Activated CD4-positive, alpha-beta T cell treated with anti-CD3 and anti-CD28 coated beads for 48 hours (primary cell): ENCODE data around the gene TNFAIP8.
A peak's percentile ranks its signal among the peaks of the same experiment; 100 is the strongest.
"Not testable (repeated sequence)": the region's sequence is repeated elsewhere in the genome, so short reads cannot be mapped to it uniquely, and the experiment has no call there.

ENCODE experiments used
- DNase-seq: peaks from one replicate; pipeline ENCODE4 v3.0.0-alpha.2; 2020

The TNFAIP8 gene

DNA sequence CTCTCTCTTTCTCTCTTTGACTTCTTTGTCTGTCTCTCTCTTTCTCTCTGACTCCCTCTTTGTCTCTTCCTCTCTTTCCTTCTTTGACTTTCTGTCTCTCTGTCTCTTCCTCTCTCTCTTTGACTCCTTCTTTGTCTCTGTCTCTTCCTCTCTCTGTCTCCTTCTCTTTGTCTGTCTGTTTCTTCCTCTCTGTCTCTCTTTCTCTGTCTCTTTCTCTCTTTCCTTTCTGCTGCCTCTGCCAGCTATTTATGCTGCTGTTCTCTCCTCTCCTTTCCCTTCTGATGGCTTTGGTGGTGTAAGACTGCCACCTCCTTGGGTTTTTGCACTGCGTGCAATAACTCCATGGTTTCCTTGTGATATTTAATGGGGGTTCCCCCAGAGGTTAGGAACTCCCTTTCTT is 72.3 kb downstream of the TNFAIP8 start:
- DNase-seq = not testable (repeated sequence)

DNA sequence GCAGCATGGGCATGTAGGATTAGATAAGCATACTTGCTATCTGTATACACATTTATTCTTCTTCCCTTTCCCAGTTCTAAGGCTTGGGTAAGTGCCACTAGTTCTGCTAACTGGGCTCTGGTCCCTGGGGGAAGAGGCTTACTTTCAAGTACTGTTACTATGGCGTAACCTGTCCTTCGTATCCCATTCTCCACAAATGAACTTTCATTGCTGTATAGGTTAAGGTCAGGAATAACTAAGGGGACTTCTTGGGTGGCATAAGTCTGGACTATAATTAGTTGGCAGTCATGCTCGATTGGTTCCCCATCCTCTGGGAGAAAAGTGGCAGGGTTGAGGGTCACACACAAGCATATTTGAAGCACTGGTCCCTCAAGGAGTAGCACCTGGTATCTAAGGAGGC is 72.8 kb downstream of the TNFAIP8 start:
- not testable (repeated sequence) for DNase-seq

DNA sequence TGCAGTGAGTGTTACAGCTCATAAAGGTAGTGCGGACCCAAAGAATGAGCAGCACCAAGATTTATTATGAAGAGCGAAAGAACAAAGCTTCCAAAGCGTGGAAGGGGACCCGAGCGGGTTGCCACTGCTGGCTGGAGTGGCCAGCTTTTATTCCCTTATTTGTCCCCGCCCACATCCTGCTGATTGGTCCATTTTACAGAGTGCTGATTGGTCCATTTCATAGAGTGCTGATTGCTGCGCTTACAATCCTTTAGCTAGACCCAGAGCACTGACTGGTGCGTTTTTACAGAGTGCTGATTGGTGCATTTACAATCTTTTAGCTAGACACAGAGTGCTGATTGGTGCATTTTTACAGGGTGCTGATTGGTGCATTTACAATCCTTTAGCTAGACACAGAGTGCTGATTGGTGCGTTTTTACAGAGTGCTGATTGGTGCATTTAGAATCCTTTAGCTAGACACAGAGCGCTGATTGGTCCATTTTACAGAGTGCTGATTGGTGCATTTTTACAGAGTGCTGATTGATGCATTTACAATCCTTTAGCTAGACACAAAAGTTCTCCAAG is 76.9 kb downstream of the TNFAIP8 start:
- not testable (repeated sequence) for DNase-seq

DNA sequence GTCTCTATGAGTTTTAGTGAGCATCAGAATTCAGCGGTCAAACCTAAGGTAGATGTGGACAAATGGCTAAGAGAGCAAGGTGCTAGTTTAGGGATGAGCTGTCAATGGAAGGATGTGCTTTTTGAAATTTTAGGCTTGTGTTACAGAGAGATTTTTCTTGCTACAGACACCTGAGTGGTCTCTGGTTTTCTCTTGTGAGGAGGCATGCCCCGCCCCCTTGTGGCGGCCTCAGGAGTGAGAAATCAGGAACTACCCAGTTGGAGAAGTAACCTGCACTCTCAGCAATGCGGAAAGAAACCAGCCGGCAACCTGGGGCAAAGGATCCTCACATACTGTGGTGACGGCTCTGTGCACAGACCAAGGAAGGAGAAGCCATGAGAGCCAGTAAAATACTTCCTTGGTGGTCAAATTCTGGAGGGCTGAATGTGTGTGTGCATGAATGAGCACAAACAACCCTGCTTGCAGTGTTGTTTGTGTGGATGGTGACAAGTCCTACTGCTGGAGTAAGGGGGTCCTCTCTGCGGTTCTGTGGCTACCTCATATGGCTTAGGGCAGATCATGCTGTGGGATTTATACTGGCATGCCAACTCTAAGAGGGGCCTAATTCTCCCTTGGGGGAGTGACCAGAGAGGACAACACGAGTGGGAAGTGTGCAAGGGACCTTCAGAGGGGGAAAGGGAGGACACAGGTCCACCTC is 79.8 kb downstream of the TNFAIP8 start:
- peak; percentile 82 for DNase-seq

DNA sequence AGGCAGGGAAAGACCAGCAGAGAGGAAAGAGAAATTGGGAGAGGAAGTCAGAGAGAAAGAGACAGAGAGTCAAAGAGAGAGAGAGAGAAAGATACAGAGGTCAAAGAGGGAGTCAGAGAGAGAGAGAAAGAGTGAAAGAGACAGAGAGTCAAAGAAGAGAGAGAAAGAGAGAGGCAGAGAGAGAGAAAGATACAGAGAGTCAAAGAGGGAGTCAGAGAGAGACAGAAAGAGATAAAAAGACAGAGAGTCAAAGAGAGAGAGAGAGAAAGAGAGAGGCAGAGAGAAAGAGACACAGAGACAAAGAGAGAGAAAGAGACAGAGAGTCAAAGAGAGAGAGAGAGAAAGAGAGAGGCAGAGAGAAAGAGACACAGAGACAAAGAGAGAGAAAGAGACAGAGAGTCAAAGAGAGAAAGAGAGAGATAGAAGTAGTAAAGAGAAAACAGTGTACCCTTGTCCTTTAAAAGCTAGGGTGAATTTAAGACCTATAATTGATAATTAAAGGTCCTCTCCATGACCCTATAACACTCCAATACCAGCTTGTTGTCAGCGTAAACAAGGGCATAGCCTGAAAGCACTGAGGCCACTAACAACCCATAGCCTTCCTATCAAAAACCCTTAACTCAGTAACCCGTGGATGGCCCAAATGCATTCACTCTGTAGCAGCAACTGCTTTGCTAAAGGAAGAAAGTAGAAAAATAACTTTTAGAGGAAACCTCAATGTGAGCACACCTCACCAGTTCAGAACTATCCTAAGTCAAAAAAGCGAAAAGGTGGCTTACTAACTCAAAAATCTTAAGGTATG is 82.2 kb downstream of the TNFAIP8 start:
- not testable (repeated sequence) for DNase-seq

DNA sequence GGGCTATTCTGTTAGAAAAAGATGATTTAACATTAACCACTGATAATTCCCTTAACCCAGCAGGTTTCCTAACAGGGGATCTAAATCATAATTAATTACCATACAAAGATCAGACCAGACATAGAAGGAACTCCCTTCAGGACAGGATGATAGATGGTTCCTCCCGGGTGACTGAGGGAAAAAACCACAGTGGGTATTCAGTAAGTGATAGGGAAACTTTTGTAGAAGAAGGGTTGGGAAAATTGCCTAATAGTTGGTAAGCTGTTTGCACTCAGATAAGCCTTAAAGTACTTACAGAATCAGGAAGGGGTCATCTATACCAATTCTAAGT is 82.7 kb downstream of the TNFAIP8 start:
- DNase-seq = not testable (repeated sequence)

DNA sequence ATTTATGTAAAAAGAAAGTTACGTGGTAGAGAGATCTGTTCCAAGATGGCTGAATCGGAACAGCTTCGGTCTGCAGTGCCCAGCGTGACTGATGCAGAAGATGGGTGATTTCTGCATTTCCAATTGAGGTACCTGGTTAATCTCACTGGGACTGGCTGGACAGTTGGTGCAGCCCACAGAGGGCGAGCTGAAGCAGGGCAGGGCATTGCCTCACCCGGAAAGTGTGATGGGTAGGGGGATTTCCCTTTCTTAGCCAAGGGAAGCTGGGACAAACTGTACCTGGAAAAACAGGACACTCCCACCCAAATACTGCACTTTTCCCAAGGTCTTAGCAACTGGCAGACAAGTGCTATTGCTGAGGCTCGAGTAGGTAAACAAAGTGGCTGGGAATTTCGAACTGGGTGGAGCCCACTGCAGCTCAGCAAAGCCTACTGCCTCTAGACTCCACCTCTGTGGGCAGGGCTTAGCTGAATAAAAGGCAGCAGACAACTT is 83.4 kb downstream of the TNFAIP8 start:
- peak; percentile 16 for DNase-seq

GRCh38 chr5:119439632-119440031 is 83.8 kb downstream of the TNFAIP8 start:
- DNase-seq = not testable (repeated sequence)

- DNase-seq = not testable (repeated sequence)
These were observed 88.8 kb downstream of the TNFAIP8 start for GRCh38 chr5:119444643-119445042.

DNA sequence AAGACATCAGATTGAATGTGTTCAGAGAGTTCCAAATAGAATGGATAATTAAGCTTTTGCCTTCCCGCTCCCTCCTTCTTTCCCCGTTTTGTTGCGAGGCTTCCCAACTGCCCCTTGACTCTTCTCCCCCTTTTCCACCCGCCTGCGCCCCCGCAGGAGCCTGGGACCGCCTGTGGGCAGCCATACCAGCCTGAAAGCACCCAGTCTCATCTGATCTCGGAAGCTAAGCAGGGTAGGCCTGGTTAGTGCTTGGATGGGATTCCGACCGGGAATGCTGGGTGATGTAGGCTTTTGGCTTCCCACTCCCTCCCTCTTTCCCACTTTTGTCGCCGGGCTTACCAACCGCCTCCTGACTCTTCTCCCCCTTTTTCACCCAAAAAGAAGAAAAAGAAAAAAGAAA is 89.7 kb downstream of the TNFAIP8 start:
- DNase-seq = no peak
